HG03354 (cell line): Measurements from ENCODE around the gene DHCR24.

Experiments used
- ATAC-seq: cut with Tn5 transposase; IDR thresholded peaks from one replicate; pipeline ENCODE4 v1.9.1; 2021; ENCODE audit warnings: mild to moderate bottlenecking; ENCODE audit not compliant: unreplicated experiment, poor library complexity, severe bottlenecking

Gene DHCR24

GRCh38 chr1:54849219-54850068, 37.6 kb downstream of the DHCR24 start:
- no peak for ATAC-seq

GRCh38 chr1:54848134-54848948, 38.7 kb downstream of the DHCR24 start:
- no peak for ATAC-seq

- no peak for ATAC-seq
Observed at GRCh38 chr1:54846716-54847284, 40.2 kb downstream of the DHCR24 start.

GRCh38 chr1:54846301-54846700, 40.7 kb downstream of the DHCR24 start:
- ATAC-seq = no peak

- ATAC-seq = no peak
Observed at GRCh38 chr1:54845772-54846171, 41.2 kb downstream of the DHCR24 start.

DNA sequence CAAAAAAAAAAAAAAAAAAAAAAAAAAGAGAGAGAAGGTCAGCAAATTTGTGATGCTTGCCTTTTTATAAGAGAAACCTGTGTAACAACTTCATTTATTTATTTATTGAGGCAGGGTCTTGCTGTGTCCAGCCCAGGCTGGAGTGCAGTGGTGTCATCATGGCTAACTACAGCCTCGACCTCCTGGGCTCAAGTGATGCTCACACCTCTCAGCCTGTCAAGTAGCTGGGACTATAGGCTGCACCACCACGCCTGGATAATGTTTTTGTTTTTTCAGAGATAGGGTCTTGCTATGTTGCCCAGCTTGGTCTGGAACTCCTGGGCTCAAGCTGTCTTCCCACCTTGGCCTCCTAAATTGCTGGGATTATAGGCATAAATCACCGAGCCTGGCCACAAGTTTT, 42.4 kb downstream of the DHCR24 start:
- no peak for ATAC-seq

DNA sequence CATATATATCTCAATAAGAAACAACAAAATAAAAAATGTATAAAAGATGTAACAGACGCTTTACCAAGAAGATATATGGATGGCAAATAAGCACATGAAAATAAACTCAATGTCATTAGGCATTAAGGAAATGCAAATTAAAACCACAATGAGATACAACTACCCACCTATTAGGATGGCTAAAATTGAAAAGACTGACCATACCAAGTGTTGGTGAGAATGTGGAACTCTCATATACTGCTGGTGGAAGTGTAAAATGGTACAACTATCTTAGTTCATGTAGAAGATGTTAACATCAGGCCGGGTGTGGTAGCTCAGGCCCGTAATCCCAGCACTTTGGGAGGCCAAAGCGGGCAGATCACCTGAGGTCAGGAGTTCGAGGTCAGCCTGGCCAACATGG, 43.5 kb downstream of the DHCR24 start:
- ATAC-seq = no peak

- ATAC-seq = no peak
Observed at GRCh38 chr1:54842963-54843362, 44.0 kb downstream of the DHCR24 start.

- no peak for ATAC-seq
Observed at GRCh38 chr1:54842206-54842915, 44.6 kb downstream of the DHCR24 start.

DNA sequence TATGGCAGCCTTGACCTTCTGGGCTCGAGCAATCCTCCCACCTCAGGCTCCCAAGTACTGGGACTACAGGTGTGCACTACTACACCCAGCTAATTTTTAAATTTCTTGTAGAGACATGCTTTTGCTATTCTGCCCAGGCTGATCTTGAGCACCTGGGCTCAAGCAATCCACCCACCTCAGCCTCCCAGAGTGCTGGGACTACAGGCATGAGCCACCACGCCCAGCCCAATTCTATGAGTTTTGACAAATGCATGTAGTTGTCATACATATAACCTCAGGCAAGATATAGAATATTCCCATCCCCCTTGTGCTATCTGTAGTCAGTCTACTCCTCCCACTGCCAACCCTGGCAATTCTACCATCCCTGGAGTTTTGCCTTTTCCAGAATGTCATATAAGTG, 47.2 kb downstream of the DHCR24 start:
- no peak for ATAC-seq

DNA sequence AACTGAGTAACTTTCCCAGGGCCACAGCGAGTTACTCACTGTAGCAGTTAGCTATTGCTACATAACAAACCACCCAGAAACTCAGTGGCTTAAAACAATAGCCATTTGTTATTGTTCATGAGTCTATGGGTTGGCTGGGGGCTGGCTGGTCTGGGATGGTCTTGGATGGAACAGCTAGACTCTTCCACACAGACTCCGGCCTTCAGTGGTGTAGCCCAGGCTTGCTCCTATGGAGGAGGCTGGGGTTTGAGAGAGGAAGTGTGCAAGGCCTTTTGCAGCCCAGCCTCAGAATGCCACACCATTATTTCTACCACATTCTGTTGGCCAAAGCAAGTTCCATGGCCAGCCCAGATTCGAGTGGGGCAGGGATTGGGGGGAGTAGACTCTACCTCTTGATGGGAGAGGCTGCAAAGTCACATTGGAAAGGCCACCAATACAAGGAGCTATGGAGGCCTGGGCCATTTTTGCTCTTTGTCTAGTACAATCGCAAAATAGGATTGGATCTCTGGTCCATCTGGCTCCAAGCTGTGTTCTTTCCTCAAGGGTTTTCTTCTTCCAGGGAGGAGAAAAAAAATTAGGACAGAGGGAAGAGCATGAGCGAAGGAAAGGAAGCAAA, 48.3 kb downstream of the DHCR24 start:
- ATAC-seq = no peak

GRCh38 chr1:54837002-54837853, 49.8 kb downstream of the DHCR24 start:
- ATAC-seq = no peak

- no peak for ATAC-seq
Observed at GRCh38 chr1:54836594-54836993, 50.4 kb downstream of the DHCR24 start.

DNA sequence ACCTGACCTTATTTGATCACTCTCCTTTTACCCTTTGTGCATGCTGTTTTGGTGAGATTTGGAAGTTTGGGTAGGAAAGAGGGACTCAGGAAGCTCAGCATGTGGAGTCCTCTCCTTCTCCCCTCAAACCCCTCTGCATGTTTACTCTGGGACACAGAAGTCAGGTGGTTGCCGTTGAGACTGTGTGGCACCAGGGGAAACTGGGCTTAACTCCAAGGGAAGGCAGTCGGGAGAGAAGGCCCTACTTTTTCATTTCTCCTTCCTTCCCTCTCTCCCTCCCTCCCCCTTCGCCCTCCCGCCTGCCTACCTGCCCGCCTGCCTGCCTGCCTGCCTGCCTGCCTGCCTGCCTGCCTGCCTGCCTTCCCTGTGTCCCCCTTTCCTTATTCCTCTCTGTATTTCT, 51.0 kb downstream of the DHCR24 start:
- no peak for ATAC-seq

DNA sequence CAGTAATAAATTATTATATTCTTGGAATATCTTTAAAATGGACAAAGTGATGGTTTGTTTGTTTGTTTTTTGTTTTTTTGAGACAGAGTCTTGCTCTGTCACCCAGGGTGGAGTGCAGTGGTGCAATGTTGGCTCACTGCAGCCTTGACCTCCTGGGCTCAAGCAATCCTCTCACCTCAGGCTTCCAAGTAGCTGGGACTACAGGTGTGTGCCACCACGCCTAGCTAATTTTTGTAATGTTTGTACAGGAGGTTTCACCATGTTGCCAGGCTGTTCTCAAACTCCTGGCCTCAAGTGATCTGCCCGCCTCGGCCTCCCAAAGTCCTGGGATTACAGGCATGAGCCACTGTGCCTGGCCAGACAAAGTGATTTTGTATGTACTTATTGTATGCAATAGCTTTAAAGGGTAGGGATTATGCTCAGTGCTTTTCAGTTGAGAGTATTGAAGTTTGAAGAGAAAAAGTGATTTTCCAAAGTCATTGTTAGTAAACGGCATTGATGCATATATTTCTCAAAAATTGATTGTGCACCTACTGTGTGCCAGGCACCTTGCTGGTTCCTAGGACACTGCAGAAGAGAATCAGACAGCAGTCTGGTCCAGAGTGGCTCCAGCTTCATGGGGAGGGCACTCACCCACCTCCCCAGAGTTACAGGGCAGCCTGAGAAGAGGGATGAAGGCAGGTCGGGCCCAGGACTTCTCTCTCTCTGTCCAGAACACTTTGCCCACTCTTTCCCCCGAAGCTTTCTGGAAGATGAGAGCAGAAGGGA, 51.7 kb downstream of the DHCR24 start:
- ATAC-seq = no peak

GRCh38 chr1:54834007-54834541, 52.9 kb downstream of the DHCR24 start:
- ATAC-seq = no peak

- ATAC-seq = no peak
Observed at GRCh38 chr1:54833121-54833520, 53.9 kb downstream of the DHCR24 start.
